IMR-90 (cell line): ENCODE data around the gene CNOT6. TPM values are rescaled to one million over a fixed set of nuclear protein-coding genes. Genes with fewer than 3 reads are reported as not detected.

ENCODE experiments used
- ATAC-seq: fragments of 200-7000 bp; cut with Tn5 transposase; 2 replicates; pipeline ENCODE4 v1.9.1; 2020; ENCODE audit warnings: low read depth, mild to moderate bottlenecking, moderate library complexity
- BruUV-seq: library from RNA; stranded (reverse); fragments of 400-500 nt; replicated peaks from 2 replicates; lab custom pipeline; 2021; lab: Mats Ljungman, UMichigan
- CTCF ChIA-PET: fragments of 300-600 bp; formaldehyde crosslinking; extraction: SDS; loops from one replicate; lab custom pipeline; 2021; ENCODE audit warnings: antibody characterized with exemption; lab: Yijun Ruan, JAX
- POLR2A ChIA-PET: fragments of 300-600 bp; sonication (Branson Sonifier 250); formaldehyde crosslinking; loops from one replicate; lab custom pipeline; 2022; ENCODE audit warnings: antibody characterized with exemption; ENCODE audit not compliant: unreplicated experiment; lab: Charles Lee
- DNase-seq: peaks from one replicate; pipeline ENCODE4 v3.0.0; 2013
- H2AFZ ChIP-seq: replicated peaks from 2 replicates; pipeline ENCODE3; 2013; ENCODE audit warnings: low read length, mild to moderate bottlenecking; ENCODE audit not compliant: poor library complexity
- H2AK5ac ChIP-seq: 2 replicates; pipeline ENCODE4 v1.6.1; 2013; ENCODE audit warnings: low read depth, low read length, inconsistent platforms
- H2AK9ac ChIP-seq: replicated peaks from 2 replicates; pipeline ENCODE3; 2013; ENCODE audit warnings: mild to moderate bottlenecking, low read depth, low read length, moderate library complexity; ENCODE audit not compliant: poor library complexity
- H2BK120ac ChIP-seq: 2 replicates; pipeline ENCODE4 v1.6.1; 2013; ENCODE audit warnings: low read depth, low read length, inconsistent platforms
- H2BK15ac ChIP-seq: 3 replicates; pipeline ENCODE4 v1.6.1; 2013; ENCODE audit warnings: low read depth, low read length, inconsistent platforms
- H2BK20ac ChIP-seq: 2 replicates; pipeline ENCODE4 v1.6.1; 2013; ENCODE audit warnings: low read depth, mild to moderate bottlenecking, inconsistent platforms, low read length, moderate library complexity
- H2BK5ac ChIP-seq: 2 replicates; pipeline ENCODE4 v1.6.1; 2013; ENCODE audit warnings: mild to moderate bottlenecking, low read depth, low read length, inconsistent platforms; ENCODE audit not compliant: poor library complexity, severe bottlenecking
- H3K14ac ChIP-seq: replicated peaks from 2 replicates; pipeline ENCODE4 v1.6.1; 2013; ENCODE audit warnings: low read depth, low read length, inconsistent platforms
- H3K18ac ChIP-seq: 2 replicates; pipeline ENCODE4 v1.6.1; 2013; ENCODE audit warnings: low read depth, low read length, control low read depth
- H3K23ac ChIP-seq: 2 replicates; pipeline ENCODE4 v1.6.1; 2013; ENCODE audit warnings: low read depth, low read length, inconsistent platforms
- H3K27ac ChIP-seq: 2 replicates; pipeline ENCODE4 v1.5.1; 2013; ENCODE audit warnings: mild to moderate bottlenecking, control low read depth, low read length; ENCODE audit not compliant: insufficient read depth
- H3K27me3 ChIP-seq: 2 replicates; pipeline ENCODE4 v1.6.1; 2013; ENCODE audit warnings: low read length; ENCODE audit not compliant: control insufficient read depth, insufficient read depth
- H3K36me3 ChIP-seq: 2 replicates; pipeline ENCODE4 v1.6.1; 2013; ENCODE audit warnings: low read length, mixed read lengths; ENCODE audit not compliant: control insufficient read depth, insufficient read depth
- H3K4ac ChIP-seq: 2 replicates; pipeline ENCODE4 v1.6.1; 2013; ENCODE audit warnings: low read depth, low read length, inconsistent platforms
- H3K4me1 ChIP-seq: 2 replicates; pipeline ENCODE4 v1.6.1; 2013; ENCODE audit warnings: low read length, mixed read lengths; ENCODE audit not compliant: control insufficient read depth, insufficient read depth
- H3K4me2 ChIP-seq: 2 replicates; pipeline ENCODE4 v1.6.1; 2013; ENCODE audit warnings: low read depth, mild to moderate bottlenecking, control low read depth, low read length, moderate library complexity
- H3K4me3 ChIP-seq: 2 replicates; pipeline ENCODE4 v1.5.1; 2013; ENCODE audit warnings: low read depth, mild to moderate bottlenecking, control low read depth, low read length, moderate library complexity; ENCODE audit not compliant: insufficient read depth
- H3K56ac ChIP-seq: 2 replicates; pipeline ENCODE4 v1.6.1; 2013; ENCODE audit warnings: low read length, inconsistent platforms; ENCODE audit not compliant: insufficient read depth; ENCODE audit errors: extremely low read depth
- H3K79me1 ChIP-seq, 2 experiments: 2 replicates each; pipeline ENCODE4 v1.6.1; 2013; ENCODE audit warnings: low read length in 2 of 2, inconsistent platforms in 1 of 2, low read depth in 1 of 2
- H3K9ac ChIP-seq: 2 replicates; pipeline ENCODE4 v1.6.1; 2013; ENCODE audit warnings: low read depth, low read length, control low read depth
- H3K9me1 ChIP-seq: 2 replicates; pipeline ENCODE4 v1.6.1; 2013; ENCODE audit warnings: low read length, inconsistent platforms; ENCODE audit not compliant: insufficient read depth
- H3K9me3 ChIP-seq: 2 replicates; pipeline ENCODE4 v1.6.1; 2013; ENCODE audit warnings: low read length; ENCODE audit not compliant: control insufficient read depth, insufficient read depth
- H4K20me1 ChIP-seq: 2 replicates; pipeline ENCODE4 v1.6.1; 2013; ENCODE audit warnings: low read length, inconsistent platforms; ENCODE audit not compliant: insufficient read depth
- H4K5ac ChIP-seq: 2 replicates; pipeline ENCODE4 v1.6.1; 2013; ENCODE audit warnings: mild to moderate bottlenecking, low read depth, low read length, control low read depth
- H4K8ac ChIP-seq, 2 experiments: 2 replicates each; pipeline ENCODE4 v1.6.1; 2013; ENCODE audit warnings: low read depth in 2 of 2, low read length in 2 of 2, control low read depth in 1 of 2, inconsistent platforms in 1 of 2
- H4K91ac ChIP-seq: 2 replicates; pipeline ENCODE4 v1.6.1; 2013; ENCODE audit warnings: low read depth, low read length, inconsistent platforms; ENCODE audit not compliant: insufficient read depth
- CEBPB ChIP-seq: IDR thresholded peaks from 2 replicates; pipeline ENCODE4 v1.6.1; 2012; ENCODE audit warnings: low read depth, low read length, improper control_type of control experiment
- RCOR1 ChIP-seq: IDR thresholded peaks from 2 replicates; pipeline ENCODE4 v1.6.1; 2012; ENCODE audit warnings: mild to moderate bottlenecking, low read length, improper control_type of control experiment; ENCODE audit not compliant: insufficient replicate concordance
- USF2 ChIP-seq: fragments of 150-350 bp; IDR thresholded peaks from 2 replicates; pipeline ENCODE4 v1.6.1; 2017; ENCODE audit warnings: mild to moderate bottlenecking, antibody characterized with exemption, low read length, low read depth
- WGBS, 2 experiments: methylation state at CpG; one replicate each; pipeline versions ENCODE4 v1.1.5 to v1.1.7; 2013; ENCODE audit warnings: missing lambda C conversion rate in 2 of 2; ENCODE audit not compliant: insufficient read length in 1 of 2; ENCODE audit errors: extremely low coverage in 2 of 2; 5-methylcytosine and 5-hydroxymethylcytosine counted together
- dilution Hi-C: fragments of 300-500 bp; cut with HindIII; formaldehyde crosslinking; loops from one replicate; pipeline ENCODE4 v1.14.3; 2018; ENCODE audit warnings: low sequenced_read_pairs; ENCODE audit not compliant: unreplicated experiment
- in situ Hi-C: fragments of 300-500 bp; cut with MboI; formaldehyde crosslinking; loops from 3 replicates; pipeline ENCODE4 v1.14.3; 2019; ENCODE audit warnings: low sequenced_read_pairs, inconsistent platforms, mixed read lengths
- intact Hi-C: fragments of 100-400 bp; cut with micrococcal nuclease; formaldehyde crosslinking; loops from 2 replicates; pipeline ENCODE4 v1.10.0; 2022
- polyA plus RNA-seq, 3 experiments: library from polyadenylated mRNA; depleted of rRNA; stranded (reverse); fragments of >200 nt; gene quantifications; 2 replicates each; pipeline ENCODE4 v1.2.3, GENCODE V29; 2012; ENCODE audit warnings: low replicate concordance in 1 of 3
- total RNA-seq: library from RNA; depleted of rRNA; stranded (reverse); fragments of >200 nt; gene quantifications from 2 replicates; pipeline ENCODE4 v1.2.3, GENCODE V29; 2012

Gene CNOT6
- total and polyA plus RNA-seq, 2 of the 4 experiments (the other 2 are of a cell fraction), result 9.7 to 10.8 TPM

DNA sequence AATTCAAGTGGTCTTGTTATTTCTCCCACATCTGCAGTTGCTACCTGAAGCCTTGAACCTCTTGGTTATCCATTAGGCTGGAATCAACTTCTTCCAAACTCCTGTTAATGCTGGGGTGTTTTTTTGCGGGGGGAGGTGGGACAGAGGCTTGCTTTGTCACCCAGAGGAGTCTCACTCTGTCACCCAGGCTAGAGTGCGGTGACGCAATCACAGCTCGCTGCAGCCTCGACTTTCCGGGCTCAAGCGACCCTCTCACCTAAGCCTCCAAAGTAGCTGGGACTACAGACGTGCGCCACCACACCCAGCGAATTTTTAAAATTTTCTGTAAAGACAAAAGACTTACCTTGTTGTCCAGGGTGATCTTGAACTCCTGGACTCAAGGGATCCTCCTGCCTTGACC, 92.7 kb downstream of the CNOT6 start:
- Histone ChIP-seq H3K4me1 (no peaks in the 10 kb centered on the region; the same call in 1 of the 2 replicates), H3K9ac (no peak overlapping the region), H3K14ac (no peak overlapping the region), H3K27ac (no peak overlapping the region), H3K27me3 (peaks cover 35% of the 10 kb centered on the region), H3K56ac (no peak overlapping the region), H4K91ac (no peak overlapping the region), H3K9me3 (no peaks in the 10 kb centered on the region), H3K4me3 (no peak overlapping the region), H2AK9ac (no peak overlapping the region), H4K5ac (no peak overlapping the region), H2AK5ac (no peak overlapping the region), H4K8ac (no peak overlapping the region), H2BK20ac (no peak overlapping the region), H2BK15ac (no peak overlapping the region), H3K4ac (no peak overlapping the region), H3K9me1 (no peaks in the 10 kb centered on the region), H3K23ac (no peak overlapping the region), H2BK5ac (no peak overlapping the region), H3K79me1 (no peaks in the 10 kb centered on the region), H3K4me2 (no peak overlapping the region), H2BK120ac (no peak overlapping the region), H4K20me1 (no peaks in the 10 kb centered on the region), H3K36me3 (no peaks in the 10 kb centered on the region), H2AFZ (no peak overlapping the region), H3K18ac (no peak overlapping the region)
- BruUV-seq, result no TSS peak
- in situ Hi-C loops, result no loop called here
- TF ChIP-seq USF2, result no peak
- TF ChIP-seq RCOR1, result no peak
- peak; percentile 60 for TF ChIP-seq CEBPB
- dilution Hi-C loops, result no loop called here
- intact Hi-C loops, result no loop called here
- ATAC-seq (no peak), DNase-seq (no peak)
- POLR2A ChIA-PET, result no interaction called here
- CTCF ChIA-PET, result no interaction called here
- WGBS, 2 experiments, result no CpG with 5 or more reads among the region's 10 CpGs
